HG02678 (cell line): ENCODE data around the gene SMCR8.
"Not testable (repeated sequence)": the region's sequence is repeated elsewhere in the genome, so short reads cannot be mapped to it uniquely, and the experiment has no call there.

Source experiments
- ATAC-seq: cut with Tn5 transposase; IDR thresholded peaks from one replicate; pipeline ENCODE4 v1.9.1; 2021; ENCODE audit warnings: mild to moderate bottlenecking, moderate library complexity; ENCODE audit not compliant: unreplicated experiment

The SMCR8 gene

DNA sequence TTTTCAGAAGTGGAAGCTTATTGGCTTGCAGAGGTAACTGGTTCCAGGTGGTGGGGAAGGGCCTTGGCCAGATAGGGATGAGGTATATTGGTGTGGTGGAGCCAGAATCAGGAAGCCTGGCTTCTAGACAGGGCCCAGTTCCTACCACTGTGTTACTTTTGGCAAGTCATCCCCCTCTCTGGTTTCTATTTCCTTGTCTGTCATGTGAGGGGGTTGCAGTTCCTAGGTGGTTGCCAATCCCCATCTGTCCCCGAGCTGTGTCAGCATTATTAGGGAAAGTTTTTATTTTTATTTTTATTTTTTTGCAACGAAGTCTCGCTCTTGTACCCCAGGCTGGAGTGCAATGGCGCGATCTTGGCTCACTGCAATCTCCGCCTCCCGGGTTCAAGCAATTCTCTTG lies 3.0 kb downstream of the SMCR8 start:
- no peak for ATAC-seq

DNA sequence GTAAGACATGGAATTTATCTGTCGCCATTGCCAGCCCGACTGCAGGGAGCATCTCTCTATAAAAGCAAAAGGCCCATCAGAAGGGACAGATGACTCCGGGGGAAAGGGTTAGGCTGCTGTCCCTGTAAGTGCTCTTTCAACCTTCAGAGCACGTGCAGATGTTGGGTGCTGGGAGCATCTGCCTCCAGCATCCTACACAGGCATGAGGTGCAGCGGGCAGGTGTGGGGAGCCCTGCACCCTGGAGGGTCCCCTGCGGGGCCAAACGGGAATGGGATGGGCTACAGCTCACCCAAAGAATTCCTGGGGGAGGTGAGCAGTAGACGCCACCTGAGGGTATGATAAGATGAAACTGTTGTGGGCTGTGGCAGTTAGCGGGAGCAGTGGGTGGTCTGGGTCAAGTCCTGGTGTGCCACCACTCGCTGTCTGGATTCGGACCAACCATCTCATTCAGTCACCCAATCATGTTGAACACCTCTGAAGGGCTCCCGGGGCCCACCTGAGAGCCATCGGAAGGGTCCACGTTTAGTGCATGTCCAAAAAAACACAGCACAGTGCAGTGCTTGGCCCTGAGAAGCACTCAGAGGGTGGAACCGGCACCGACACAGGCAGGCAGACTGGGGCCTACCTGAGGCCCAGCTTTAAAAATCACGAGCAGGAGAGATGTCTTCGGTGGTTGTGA lies 3.8 kb downstream of the SMCR8 start:
- ATAC-seq: no peak

DNA sequence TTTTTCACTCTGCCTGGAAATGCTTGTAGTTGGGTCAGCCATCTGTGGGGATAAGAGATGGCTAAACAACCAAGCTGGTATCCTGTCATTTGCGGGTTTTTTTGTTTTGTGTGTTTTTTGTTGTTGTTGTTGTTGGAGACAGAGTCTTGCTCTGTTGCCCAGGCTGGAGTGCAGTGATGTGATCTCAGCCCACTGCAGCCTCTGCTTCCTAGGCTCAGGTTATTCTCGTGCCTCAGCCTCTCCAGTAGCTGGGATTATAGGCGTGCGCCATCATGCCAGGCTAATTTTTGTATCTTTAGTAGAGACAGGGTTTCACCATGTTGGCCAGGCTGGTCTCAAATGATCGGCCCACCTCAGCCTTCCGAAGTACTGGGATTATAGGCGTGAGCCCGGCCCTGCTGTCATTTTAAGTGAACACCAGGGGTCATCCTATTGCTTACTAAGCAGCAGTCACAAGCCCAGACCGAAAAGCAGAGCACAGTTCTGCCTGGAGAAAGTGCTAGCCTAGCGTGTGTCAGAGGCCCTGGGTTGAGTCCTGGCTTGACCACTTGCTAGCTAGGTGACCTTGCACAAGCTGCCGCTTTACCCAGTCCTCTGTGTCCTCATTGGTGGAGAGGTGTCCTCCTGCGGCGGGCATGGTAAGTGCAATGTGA lies 4.6 kb downstream of the SMCR8 start:
- ATAC-seq: no peak

DNA sequence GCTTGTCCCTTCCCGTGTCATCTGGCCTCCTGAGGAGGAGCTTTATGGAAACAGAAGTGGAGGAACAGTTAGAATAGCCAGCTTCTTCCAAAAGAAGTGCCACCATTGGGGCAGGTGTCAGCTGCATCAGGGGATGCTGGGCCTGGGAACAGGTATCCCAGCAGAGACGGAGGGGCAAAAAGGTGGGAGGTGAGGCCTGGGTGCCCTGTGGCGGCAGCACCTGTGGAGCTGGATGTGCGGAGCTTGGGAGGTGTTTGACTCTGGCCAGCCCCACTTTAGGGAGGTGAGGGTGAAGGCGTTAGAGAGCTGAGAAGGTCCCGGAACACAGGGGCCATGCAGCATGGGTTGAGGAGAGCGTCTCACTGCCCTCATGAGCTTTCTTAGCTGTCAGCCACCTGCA lies 5.2 kb downstream of the SMCR8 start:
- no peak for ATAC-seq

DNA sequence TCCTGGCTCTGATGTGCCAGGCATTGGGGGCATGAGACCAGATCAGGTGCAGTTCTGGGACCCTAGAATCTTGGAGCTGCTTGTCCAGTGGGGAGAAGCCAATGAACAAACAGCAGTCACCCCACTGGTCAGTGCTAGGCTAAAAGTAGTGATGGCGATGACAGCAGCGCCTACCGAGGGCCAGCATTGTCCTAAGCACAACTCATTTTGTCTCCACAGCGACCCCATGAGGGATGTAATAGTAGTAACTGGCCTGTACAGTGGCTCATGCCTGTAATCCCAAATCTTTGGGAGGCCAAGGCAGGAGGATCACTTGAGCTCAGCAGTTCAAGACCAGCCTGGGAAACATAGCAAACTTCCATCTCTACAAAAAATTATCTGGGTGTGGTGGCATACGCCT lies 6.2 kb downstream of the SMCR8 start:
- no peak for ATAC-seq

DNA sequence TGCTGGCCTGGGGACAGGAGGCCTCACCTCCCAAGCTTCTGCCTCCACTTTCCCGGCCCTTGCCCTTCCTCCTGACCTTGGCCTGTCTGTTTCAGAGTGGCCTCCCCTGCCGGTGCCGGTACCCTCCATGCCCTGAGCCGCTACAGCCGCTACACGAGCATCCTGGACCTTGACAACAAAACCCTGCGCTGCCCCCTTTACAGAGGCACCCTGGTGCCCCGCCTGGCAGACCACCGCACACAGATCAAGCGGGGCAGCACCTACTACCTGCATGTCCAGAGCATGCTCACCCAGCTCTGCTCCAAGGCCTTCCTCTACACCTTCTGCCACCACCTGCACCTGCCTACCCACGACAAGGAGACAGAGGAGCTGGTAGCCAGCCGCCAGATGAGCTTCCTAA lies 7.4 kb downstream of the SMCR8 start:
- no peak for ATAC-seq

DNA sequence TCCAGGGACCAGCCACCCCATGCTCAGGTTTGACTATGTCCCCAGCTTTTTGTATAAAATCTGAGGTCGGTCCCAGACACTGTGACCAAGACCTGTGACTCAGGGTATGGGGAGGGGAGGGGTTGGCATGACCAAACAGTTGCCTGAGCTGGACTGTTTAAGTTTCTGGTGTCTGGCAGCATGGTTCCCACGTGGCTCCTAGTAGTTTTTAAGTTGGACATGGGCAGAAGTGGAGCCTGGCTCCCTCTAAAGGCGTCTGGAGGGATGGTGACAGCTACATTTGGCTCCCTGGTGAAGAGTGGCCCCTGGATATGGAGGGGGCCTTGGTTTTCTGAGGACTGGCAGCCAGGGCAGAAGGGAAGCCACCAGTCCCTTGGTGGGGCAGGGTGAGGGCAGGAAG lies 7.9 kb downstream of the SMCR8 start:
- ATAC-seq: no peak

DNA sequence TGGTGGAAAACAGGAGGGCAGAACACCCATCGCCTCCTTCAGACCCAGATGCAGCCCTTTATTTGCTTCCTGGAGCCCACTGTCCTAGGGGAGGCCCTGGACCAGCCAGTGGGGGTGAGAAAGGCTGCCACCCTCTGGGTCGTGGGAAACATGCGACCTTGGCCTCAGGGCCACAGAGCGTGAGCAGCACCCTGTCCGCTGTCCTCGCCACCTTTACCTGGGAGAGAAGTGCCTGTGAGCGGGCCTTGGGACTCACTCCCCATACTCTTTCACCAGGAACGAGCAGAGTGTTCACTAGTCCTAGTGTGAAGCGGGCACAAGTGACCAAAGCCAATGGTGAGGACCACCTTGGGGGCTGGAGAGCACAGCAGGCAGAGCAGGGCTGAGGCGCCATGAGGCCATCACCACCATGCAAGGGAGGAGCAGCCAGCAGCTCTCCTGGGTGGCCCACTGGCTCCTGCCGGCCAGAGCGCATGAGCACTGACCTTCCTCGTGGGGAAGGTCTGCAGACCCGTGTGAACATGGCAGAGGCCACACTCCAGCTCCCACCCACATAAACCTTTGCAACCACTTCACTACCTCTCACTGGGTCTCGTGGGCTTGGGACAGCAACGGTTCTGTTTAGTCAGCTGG lies 8.5 kb downstream of the SMCR8 start:
- no peak for ATAC-seq

DNA sequence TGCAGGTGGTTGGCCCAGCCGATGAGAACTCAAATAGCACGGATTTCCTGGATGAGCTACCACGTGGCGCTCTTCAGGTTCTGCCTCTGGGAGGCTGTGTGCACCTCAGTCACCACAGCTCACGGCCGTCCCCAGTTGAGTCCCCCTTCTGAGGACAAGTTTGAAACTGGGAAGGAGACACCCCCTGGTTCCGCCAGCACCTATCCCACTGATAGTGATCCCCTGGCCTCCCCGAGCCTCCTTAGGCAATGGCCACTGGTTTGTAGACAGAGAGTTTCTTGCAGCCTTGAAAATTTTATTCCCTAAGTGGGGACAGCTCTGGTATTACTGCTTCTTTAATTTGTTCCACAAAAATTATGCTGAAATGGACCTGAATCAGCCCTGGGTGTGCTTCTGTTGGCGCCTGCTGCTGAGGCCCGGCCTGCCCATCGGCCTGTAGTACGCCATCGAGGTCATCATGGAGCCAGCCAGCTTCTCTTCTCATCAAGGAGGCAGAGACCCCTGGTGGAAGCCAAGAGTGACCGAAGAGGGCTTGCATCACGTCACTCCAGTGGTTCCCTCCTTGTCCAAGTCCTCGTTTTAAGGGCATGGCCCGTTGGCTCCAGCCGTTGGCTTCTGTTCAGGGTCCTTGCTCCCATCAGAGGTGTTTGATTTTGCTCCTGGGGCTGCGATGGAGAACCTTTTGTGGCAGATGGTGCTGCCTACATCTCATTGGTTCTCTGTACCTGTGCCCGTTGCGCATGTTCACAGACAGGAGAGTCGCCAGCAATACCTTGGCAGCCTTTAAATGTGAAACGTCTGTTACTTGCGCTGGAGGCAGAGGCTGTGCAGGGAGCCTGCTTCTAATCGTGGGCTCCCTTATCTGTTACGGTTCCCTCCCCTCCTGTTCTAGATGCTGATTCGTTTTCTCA lies 9.3 kb downstream of the SMCR8 start:
- ATAC-seq: no peak

DNA sequence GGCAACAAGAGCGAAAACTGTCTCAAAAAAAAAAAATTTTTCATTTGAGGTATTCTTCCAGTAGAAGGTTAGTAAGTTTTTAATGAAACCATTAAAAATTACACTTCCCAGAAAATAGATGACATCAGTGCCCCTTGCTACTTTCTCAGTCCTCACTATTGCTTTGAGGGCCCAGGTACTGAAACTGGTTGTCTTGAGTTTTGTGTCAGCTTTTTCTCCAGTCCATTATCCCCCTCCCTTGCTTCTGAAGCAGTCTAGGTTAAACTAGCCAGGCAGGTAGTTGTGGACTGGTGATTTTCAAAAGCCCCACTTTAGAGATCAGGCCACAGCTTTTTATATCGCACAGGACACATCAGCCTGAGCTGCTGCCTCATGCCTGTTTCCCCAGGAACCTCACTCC lies 10.9 kb downstream of the SMCR8 start:
- no peak for ATAC-seq

DNA sequence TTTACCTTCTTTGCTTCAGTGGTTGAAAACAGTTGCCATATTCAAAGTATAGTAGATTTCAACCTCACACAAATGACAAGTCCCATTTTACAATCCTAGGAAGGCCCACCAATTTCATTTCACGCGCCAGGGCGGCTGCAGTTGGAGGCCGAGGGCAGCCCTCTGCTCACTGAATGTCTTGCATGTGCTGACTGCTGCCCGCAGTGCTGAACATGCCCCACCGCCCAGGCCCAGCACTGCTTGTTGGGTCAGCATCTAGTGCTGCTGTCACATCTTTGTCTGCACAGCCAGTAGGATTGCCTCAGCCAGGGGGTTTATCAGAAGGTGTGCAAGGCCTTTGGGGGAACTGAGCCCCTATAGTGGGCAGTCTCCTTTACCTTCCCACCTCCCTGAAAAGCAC lies 11.5 kb downstream of the SMCR8 start:
- ATAC-seq: no peak

DNA sequence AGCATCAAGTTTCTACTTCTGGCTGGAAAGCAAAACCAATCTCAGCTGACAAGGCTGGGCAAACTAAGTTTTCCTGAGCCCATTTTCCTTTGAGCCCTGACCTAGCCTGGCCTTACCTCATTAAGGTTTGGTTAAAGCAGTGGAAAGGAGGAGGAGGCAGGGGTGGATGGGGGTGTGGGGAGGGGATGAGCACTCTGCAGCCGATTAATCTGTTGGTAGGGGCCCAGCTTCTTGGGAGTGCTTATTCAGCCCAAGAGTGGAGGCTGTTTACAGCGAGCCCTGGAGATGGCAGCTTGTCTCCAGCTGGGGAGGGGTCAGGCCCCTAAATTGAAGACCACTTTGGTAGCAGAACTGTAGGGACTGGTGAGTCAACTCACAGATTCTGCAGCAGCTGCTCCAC lies 12.0 kb downstream of the SMCR8 start:
- ATAC-seq: no peak

DNA sequence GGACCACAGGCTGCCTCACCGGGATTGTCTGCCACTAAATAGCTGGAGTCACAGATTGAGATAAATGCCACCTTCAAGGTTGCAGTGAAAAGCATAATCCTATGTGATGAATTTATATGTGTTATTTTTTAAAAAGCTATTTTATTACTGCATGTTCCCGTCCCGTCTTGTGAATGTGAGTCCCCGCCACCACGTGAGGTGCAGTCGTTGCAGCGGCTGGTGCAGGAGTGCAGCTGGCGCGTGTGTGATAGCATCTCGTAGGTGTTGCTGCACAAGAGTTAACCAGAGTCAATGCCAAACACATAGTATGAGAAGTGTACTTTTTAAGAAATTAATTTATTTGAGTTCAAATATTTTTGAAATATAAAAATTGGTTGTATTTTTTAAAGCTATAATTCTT lies 12.5 kb downstream of the SMCR8 start:
- no peak for ATAC-seq

DNA sequence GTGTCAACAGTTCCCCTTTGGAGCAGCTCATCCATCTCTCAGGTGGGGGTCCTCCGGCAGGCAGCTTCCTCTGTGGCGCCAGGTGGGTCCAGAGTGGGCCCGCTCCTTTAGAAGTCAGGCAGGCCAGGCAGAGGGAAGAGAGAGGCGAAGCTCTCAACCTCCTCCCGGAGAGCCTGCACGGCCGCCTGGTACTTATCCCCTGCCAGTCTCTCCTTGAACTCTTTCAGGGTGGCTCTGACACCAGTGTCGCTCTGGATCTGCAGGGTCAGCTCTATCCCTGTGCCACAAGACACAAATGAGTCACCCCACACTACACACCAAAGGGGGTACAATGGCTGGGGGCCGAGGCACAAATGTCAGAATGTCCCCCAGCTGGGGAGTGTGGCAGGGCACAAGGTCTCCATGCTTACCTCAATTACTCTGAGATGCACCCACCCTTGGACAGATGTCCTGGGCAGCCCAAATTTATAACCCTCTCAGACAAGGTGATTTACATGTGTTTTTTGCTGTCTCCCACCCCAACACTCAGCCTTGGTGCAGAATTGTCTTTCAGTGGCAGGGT lies 13.6 kb downstream of the SMCR8 start:
- no peak for ATAC-seq

DNA sequence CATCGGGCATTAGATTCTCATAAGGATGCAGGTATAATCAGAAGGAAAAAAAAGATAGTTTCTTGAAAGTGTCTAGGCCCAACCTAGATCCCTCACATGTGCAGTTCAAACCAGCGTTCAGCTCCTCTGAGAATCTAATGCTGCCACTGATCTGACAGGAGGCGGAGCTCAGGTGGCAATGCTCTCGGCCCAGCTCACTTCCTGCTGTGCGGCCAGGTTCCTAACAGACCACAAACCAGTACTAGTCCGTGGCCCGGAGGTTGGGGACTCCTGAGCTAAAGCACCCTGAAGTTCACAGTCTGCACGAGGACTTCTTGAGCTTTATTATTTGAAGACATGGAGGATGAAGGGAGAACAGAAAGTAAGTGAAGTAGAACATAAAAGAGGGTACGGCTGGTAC lies 16.8 kb downstream of the SMCR8 start:
- ATAC-seq: no peak

DNA sequence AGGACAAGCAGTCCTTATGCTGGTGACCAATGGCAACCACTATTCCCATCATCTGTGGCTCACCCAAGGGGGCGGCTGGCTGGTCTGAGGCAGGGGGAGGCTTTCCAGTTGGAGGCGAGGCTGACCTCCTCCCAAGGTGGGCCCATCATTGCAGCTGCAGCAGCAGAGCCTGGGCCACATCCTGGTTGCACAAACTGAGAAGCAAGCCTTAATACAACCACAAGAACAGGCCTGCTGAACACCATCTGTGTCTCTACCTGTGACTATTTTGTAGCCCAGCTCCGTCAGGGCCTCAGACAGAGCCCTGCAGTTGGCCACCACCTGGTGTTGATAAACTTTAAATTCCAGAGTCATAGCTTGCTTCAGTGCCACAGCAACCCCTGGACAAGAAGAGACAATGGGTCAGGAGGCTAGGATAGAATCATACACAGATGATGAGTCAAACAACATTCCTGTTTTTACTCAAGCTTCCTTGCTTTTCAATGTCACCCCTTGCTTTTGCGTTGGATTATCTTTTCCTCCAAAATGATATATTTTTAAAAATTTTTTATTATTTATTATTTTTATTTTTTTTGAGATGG lies 17.9 kb downstream of the SMCR8 start:
- ATAC-seq: no peak

DNA sequence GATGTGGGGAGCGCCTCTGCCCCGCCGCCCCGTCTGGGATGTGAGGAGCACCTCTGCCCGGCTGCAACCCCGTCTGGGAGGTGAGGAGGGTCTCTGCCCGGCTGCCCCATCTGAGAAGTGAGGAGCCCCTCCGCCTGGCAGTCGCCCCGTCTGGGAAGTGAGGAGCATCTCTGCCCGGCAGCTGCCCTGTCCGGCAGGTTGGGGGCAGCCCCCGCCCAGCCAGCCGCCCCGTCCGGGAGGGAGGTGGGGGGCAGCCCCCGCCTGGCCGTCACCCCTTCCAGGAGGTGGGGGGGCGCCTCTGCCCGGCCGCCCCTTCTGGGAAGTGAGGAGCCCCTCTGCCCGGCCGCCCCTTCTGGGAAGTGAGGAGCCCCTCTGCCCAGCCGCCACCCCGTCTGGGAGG lies 23.1 kb downstream of the SMCR8 start:
- not testable (repeated sequence) for ATAC-seq

DNA sequence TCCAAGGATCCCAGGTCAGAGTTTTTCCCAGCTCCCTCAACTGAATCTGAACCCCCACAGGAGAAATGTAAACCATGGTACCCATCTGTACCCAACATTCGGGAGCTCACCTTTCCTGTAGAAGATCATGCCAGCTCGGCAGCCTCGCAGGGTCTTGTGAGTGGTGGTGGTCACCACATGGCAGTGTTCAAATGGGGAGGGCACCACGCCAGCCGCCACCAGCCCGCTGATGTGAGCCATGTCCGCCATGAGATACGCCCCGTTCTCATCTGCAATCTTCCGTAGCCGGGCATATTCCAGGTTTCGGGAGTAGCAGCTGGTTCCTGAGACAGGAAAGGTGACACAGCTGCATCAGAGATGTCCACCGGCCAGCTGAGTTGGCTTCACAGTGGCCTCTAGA lies 24.8 kb downstream of the SMCR8 start:
- ATAC-seq: no peak

DNA sequence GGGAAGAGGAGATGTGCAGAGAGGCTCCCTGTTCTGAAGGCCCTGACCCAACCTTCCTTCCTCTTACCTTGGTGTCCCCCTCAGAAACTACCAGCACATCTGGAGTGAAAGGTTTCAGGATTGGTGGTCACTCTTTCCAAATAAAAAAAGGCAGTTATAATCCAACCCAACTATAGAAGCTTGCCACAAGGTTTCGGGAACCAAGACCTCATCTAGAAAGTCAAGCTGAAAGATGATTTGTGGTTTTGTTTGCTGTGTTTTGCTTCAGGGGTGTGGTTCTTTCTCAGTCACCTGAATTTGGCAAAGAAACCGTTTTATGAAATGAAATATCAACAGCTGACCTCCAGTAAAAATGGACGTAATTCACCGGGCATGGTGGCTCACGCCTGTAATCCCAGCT lies 28.9 kb downstream of the SMCR8 start:
- ATAC-seq: no peak

DNA sequence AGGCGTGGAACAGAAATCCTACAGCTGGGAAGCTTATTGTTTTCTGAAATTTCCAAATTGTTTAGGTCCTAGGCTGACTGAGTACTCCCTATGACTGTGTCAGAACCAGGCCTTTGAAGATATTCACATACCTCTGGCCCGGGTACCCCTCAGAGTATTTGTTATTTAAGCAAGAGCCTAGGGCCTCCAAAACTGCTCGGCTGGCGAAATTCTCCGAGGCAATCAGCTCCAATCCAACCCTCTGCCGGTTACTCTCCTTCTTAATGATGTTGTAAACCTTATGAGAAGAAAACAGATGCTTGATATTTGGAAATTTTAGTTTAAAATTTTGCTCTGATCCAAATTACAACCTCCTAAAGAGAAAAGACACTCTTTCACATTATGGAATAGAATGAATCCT lies 38.4 kb downstream of the SMCR8 start:
- ATAC-seq: no peak

DNA sequence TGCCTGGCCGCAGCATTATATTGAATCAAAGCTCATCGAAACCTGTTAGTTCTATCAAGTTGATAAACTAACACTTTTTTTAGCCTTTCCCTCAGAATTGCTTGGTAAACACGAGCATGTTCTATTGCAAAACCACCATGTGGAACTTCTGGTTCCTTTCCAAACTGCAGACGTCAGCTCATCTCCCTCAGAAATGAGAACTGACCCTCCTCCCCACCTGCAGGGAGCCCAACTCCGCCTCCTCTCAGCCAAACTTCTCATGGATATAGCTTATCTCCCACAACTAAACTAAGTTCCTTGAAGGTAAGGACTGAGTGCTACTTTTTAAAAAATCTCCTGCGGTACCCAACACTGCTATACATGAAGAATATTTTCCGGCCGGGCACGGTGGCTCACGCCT lies 41.5 kb downstream of the SMCR8 start:
- no peak for ATAC-seq
